ENCODE measurements around the gene PRR5. TPM values are rescaled to one million over a fixed set of nuclear protein-coding genes. Genes with fewer than 3 reads are reported as not detected.

PRR5 gene
- total RNA-seq, 1 donor from 2014 or later = 20.5 TPM

- DNase-seq (ENCODE audit: low spot score, unreplicated experiment) = no peak
- Mint-ChIP-seq H3K4me3 (ENCODE audit: low read depth) (no peak overlapping the region), H3K27me3 (peaks cover 8% of the 10 kb centered on the region), H3K9me3 (ENCODE audit: low read depth) (no peaks in the 10 kb centered on the region), H3K27ac (no peak overlapping the region), H3K4me1 (ENCODE audit: low read depth) (peaks cover 2% of the 10 kb centered on the region), H3K36me3 (ENCODE audit: insufficient read depth) (no peaks in the 10 kb centered on the region)
- TF ChIP-seq CTCF (IDR thresholded peaks at IDR 0.05; ENCODE audit: unreplicated experiment) = no peak
Observed at GRCh38 chr22:44661070-44661469, 40.9 kb upstream of the PRR5 start.

- Mint-ChIP-seq H3K27me3 (peaks cover 16% of the 10 kb centered on the region), H3K4me3 (ENCODE audit: low read depth) (no peak overlapping the region)
Observed at GRCh38 chr22:44661659-44662569, 40.1 kb upstream of the PRR5 start.

GRCh38 chr22:44663256-44663999, 38.6 kb upstream of the PRR5 start:
- H3K27ac Mint-ChIP-seq = no peak overlapping the region
- DNase-seq (ENCODE audit: low spot score, unreplicated experiment) = no peak
- no peak for TF ChIP-seq CTCF (IDR thresholded peaks at IDR 0.05; ENCODE audit: unreplicated experiment)
- peaks cover 23% of the 10 kb centered on the region for H3K27me3 Mint-ChIP-seq
- H3K9me3 Mint-ChIP-seq (ENCODE audit: low read depth) = no peaks in the 10 kb centered on the region
- no peaks in the 10 kb centered on the region for H3K36me3 Mint-ChIP-seq (ENCODE audit: insufficient read depth)
- H3K4me3 Mint-ChIP-seq (ENCODE audit: low read depth) = no peak overlapping the region
- peaks cover 2% of the 10 kb centered on the region for H3K4me1 Mint-ChIP-seq (ENCODE audit: low read depth)

More at GRCh38 chr22:44661659-44662569, 40.1 kb upstream of the PRR5 start:
- no peak for DNase-seq (ENCODE audit: low spot score, unreplicated experiment)
- Mint-ChIP-seq H3K27ac (peak overlapping the region; percentile 62), H3K9me3 (ENCODE audit: low read depth) (no peaks in the 10 kb centered on the region), H3K36me3 (ENCODE audit: insufficient read depth) (no peaks in the 10 kb centered on the region), H3K4me1 (ENCODE audit: low read depth) (peaks cover 2% of the 10 kb centered on the region)
- no peak for TF ChIP-seq CTCF (IDR thresholded peaks at IDR 0.05; ENCODE audit: unreplicated experiment)

GRCh38 chr22:44664149-44664548, 37.9 kb upstream of the PRR5 start:
- Mint-ChIP-seq H3K9me3 (ENCODE audit: low read depth) (no peaks in the 10 kb centered on the region), H3K4me3 (ENCODE audit: low read depth) (no peak overlapping the region), H3K27ac (no peak overlapping the region), H3K4me1 (ENCODE audit: low read depth) (peaks cover 2% of the 10 kb centered on the region), H3K36me3 (ENCODE audit: insufficient read depth) (no peaks in the 10 kb centered on the region), H3K27me3 (peaks cover 23% of the 10 kb centered on the region)
- no peak for DNase-seq (ENCODE audit: low spot score, unreplicated experiment)
- TF ChIP-seq CTCF (IDR thresholded peaks at IDR 0.05; ENCODE audit: unreplicated experiment) = no peak

GRCh38 chr22:44665115-44665514, 36.9 kb upstream of the PRR5 start:
- Mint-ChIP-seq H3K4me1 (ENCODE audit: low read depth) (peaks cover 2% of the 10 kb centered on the region), H3K27ac (no peak overlapping the region), H3K4me3 (ENCODE audit: low read depth) (no peak overlapping the region), H3K9me3 (ENCODE audit: low read depth) (no peaks in the 10 kb centered on the region), H3K27me3 (peaks cover 23% of the 10 kb centered on the region), H3K36me3 (ENCODE audit: insufficient read depth) (no peaks in the 10 kb centered on the region)
- no peak for TF ChIP-seq CTCF (IDR thresholded peaks at IDR 0.05; ENCODE audit: unreplicated experiment)
- no peak for DNase-seq (ENCODE audit: low spot score, unreplicated experiment)
